LNCAP (cell line): ENCODE measurements around the gene SPDYC.

ENCODE experiments used
- TF ChIP-seq, protein P1 (sequence below): fragments of 450-650 bp; IDR thresholded peaks from 2 replicates; pipeline ENCODE4 v1.5.1; 2017; ENCODE audit warnings: mild to moderate bottlenecking

The SPDYC gene

DNA sequence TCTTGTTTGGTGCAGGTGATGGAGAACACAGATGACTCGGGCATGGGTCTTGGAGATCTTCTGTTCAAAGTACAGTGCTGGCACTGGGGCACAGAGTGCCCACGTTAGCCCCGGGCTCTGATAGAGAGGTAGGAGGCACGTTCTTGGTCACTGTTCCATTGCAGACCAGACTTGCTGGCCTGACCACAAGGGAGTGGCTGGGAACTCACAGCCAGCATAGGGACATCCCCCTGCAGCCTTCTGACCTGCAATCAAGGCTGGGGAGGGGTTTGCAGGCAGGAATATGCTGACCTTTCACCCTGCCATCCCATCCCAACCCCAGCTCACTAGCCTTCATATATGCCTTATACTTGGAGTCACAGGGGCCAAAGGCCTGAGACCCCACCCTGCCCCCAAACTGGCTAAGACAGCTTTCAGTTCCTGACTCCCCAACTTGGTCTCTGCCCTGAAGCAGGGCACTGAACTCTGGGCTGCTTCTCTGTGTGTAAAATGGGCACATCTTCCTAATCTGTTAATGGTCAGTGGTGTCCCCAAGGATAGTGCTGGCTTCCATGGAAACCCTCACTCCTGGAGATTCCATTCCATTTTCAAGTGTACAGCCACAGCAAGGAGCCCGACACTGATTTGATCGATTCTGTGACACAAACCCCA is 43.3 kb upstream of the SPDYC start:
- TF ChIP-seq, protein P1, sequence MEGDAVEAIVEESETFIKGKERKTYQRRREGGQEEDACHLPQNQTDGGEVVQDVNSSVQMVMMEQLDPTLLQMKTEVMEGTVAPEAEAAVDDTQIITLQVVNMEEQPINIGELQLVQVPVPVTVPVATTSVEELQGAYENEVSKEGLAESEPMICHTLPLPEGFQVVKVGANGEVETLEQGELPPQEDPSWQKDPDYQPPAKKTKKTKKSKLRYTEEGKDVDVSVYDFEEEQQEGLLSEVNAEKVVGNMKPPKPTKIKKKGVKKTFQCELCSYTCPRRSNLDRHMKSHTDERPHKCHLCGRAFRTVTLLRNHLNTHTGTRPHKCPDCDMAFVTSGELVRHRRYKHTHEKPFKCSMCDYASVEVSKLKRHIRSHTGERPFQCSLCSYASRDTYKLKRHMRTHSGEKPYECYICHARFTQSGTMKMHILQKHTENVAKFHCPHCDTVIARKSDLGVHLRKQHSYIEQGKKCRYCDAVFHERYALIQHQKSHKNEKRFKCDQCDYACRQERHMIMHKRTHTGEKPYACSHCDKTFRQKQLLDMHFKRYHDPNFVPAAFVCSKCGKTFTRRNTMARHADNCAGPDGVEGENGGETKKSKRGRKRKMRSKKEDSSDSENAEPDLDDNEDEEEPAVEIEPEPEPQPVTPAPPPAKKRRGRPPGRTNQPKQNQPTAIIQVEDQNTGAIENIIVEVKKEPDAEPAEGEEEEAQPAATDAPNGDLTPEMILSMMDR = no peak

DNA sequence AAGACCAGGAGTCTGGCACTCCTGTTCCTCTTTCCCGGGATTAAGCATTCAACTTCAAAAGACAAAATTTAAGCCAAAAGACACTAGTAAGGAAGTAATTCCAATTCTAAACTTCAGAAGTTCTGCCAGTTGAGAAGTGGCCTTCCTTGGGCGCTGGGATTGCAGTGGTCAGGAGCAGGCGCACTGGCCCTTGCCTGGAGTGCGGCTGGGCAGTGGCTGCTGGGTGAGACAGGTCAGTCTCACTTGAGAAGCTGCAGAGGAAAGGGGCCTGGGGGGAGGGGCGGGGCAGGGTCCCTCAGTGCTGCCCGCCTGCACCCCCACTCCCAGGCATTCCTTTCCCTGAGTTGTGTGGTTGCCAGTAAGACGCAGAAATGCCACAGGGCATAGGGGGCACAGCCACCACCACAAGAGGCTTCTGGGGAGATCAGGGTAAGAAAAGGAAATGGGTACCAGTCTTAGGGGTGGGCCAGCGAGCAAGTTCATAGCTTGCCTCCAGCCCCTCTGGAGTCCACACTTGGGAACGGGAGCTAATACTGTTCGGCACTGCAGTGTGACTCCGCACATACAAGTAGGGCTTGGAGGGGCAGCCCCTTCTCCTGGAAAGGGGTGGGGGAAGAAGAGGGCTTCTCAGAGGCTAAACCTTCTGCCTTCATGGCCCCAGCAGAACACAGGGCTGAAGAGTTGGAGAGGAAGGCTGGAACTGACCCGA is 42.4 kb upstream of the SPDYC start:
- TF ChIP-seq, protein P1 = no peak

DNA sequence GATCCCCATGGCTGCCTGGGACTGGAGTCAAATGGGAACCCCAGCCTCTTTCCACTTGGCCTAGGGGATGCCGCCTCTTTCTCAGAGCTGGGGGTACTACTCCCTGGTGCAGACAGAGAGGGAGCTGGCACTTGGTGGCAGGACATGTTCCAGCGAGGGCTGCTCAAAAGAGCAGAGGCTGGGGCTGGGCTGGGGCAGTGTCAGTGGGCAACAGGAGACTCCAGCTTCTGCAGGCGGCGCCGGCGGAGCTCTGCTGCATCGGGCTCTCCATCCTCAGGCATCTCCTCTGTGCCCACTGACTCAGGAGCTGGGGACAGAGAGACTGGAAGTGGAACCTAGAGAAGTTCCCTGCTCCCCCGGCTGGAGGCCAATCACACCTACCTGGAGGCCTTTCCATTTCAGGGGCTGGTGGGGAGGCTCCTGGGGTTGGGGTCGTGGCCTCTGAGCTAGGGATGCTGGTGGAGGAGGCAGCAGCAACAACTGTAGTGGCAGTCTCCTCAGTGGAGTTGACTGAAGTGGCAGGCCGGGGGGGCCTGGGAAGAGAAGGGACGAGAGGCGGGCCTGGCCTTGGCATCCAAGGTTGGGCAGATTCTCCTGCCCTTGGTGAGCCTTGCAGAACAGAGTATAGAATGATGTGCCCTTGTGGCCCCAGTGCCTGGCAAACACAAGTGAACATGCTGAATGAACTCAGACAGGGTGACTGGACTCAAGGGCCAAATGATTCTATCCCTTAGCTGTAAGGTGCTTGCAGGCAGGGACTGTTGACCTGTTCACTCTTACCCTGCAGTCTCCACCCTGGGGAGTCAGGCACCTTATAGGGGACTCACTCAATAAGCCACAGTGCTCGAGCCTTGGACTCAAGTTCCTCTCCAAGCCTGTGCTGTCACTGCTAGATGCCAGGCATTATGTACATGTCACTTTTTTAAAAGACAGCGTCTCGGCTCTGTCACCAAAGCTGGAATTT is 41.6 kb upstream of the SPDYC start:
- TF ChIP-seq, protein P1 = no peak

DNA sequence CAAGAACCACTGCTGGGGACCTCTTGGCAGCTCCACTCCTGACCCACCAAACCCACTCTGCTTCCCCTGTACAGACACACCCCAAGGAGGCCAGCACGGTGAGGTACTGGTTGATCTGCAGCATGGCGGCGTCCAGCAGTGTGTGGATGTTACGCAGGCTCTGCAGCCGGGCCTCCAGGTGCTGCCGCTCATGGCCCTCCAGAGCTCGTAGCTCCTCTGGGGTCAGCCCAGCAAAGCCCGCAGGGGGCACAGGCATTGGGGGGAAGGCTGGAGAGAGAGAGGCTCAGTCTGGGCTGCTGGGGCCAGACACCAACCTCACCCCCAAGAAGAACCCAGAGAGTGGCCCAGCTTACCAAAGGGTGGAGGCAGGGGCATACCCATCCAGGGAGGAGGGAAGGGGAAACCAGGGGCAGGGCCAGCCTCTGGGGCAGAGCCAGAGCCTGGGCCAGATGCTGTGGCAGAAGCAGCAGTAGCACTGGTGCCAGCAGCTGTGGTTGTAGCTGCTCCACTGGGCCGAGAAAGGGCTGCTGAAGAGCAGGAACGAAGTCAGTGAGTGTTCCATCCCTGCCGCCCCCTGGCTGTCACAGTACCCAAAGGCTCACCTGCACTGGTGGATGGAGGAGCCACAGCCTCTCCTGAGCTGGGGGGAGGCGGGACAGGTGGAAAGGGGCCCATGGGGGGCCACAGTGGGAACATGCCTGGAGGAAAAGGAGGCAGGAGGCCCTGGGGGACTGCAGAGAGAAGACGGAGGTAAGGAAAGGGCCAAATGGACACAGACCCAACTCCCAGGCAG is 40.2 kb upstream of the SPDYC start:
- TF ChIP-seq, protein P1 = no peak

DNA sequence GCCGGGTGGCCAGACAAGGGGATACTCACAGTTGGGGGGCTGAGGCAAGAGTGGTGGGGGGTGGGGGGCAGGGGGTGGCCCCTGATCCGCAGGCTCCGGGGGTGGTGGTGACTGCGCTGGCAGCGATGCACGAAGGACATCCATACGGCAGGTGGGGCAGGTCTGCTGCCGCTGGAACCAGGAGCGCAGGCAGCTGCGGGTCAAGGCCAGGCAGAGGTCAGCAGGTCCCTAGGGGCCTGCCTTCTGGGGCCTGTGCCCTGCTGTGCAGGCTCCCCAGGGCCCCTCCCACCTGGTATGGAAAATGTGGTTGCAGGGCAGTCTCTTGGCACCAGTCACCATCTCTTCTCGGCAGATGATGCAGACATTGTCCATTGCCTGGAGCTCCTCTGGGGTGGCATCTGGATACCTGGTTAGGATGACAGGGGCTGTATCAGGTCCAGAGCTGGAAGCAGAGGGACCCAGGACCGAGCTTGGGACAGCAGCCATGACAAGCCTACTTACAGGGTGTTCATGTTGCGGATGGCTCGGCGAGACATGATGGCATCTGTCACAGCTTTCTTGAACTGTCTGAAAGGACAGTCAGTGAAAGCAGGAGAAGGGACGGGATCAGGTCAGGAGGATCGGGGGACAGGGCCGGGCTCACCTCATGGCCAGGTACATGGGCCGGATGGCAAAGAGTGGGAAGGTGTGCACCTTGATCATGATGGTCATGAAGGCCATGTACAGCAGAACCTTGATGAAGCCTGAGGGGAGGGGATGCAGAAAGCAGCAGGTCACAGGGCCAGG is 39.2 kb upstream of the SPDYC start:
- TF ChIP-seq, protein P1 = no peak

DNA sequence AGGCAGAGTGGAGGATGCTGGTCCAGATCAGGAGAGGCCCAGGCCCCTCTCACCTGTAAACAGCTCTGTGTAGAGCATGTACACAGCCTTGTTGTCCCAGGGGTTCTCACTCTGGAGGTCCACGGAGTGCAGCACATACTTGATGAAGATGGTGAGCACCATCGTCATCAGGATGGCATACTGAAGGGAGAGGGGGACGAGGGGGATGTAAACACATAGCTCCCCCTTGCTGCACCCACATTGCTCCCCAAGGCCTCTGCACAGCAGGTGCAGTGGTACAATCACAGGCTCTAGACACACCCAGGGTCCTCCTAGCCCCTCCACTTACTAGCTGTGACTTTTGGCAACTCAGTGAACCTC is 38.6 kb upstream of the SPDYC start:
- TF ChIP-seq, protein P1 = no peak
